HL-60 (cell line): Measurements from ENCODE around the gene XPNPEP2.

Source experiments
- DNase-seq, 2 experiments: peaks; one replicate each; pipeline ENCODE4 v3.0.0-alpha.2; 2010 to 2020; ENCODE audit warnings: low read depth in 1 of 2, low spot score in 1 of 2
- H3K27ac ChIP-seq: fragments of 250-450 bp; sonication (Bioruptor Pico); replicated peaks from 2 replicates; pipeline ENCODE4 v1.5.1; 2020; ENCODE audit warnings: mild to moderate bottlenecking, moderate library complexity
- H3K27me3 ChIP-seq: fragments of 250-450 bp; sonication (Bioruptor Pico); 2 replicates; pipeline ENCODE4 v1.5.1; 2021; ENCODE audit warnings: mild to moderate bottlenecking, moderate library complexity; ENCODE audit not compliant: insufficient read depth, poor library complexity, severe bottlenecking
- H3K4me3 ChIP-seq: replicated peaks from 2 replicates; pipeline ENCODE4 v1.5.1; 2011; ENCODE audit warnings: mild to moderate bottlenecking, control low read depth, low read length; ENCODE audit not compliant: insufficient read depth
- CTCF ChIP-seq: IDR thresholded peaks from one replicate; pipeline ENCODE4 v1.5.1; 2011; ENCODE audit warnings: low read length, control low read depth, inconsistent platforms; ENCODE audit not compliant: insufficient read depth
- GABPA ChIP-seq: IDR thresholded peaks from 2 replicates; pipeline ENCODE4 v1.6.1; 2012; ENCODE audit warnings: low read depth
- POLR2AphosphoS5 ChIP-seq: IDR thresholded peaks from 2 replicates; pipeline ENCODE4 v1.6.1; 2012; ENCODE audit warnings: low read depth
- REST ChIP-seq: IDR thresholded peaks from 2 replicates; pipeline ENCODE4 v1.6.1; 2012; ENCODE audit warnings: low read depth; ENCODE audit not compliant: insufficient replicate concordance
- SPI1 ChIP-seq: IDR thresholded peaks from 2 replicates; pipeline ENCODE4 v1.6.1; 2012; ENCODE audit warnings: low read depth, mild to moderate bottlenecking, borderline replicate concordance

The XPNPEP2 gene

GRCh38 chrX:129733335-129733734 is 5.4 kb upstream of the XPNPEP2 start:
- DNase-seq: no peak
- Histone ChIP-seq H3K4me3 (no peak overlapping the region), H3K27ac (no peak overlapping the region), H3K27me3 (no peaks in the 10 kb centered on the region)
- TF ChIP-seq REST: no peak
- TF ChIP-seq SPI1: no peak
- TF ChIP-seq GABPA: no peak
- no peak for TF ChIP-seq CTCF
- TF ChIP-seq POLR2AphosphoS5: no peak

GRCh38 chrX:129736491-129736890 is 2.3 kb upstream of the XPNPEP2 start:
- no peak overlapping the region for H3K27ac ChIP-seq
- DNase-seq: no peak
- no peak for TF ChIP-seq CTCF
- TF ChIP-seq SPI1: no peak
- no peak for TF ChIP-seq GABPA
- no peak for TF ChIP-seq POLR2AphosphoS5
- no peak for TF ChIP-seq REST
- H3K4me3 ChIP-seq: no peak overlapping the region
- H3K27me3 ChIP-seq: no peaks in the 10 kb centered on the region

- DNase-seq: no peak
- Histone ChIP-seq H3K4me3 (no peak overlapping the region), H3K27me3 (no peaks in the 10 kb centered on the region), H3K27ac (no peak overlapping the region)
- no peak for TF ChIP-seq CTCF
- no peak for TF ChIP-seq POLR2AphosphoS5
- no peak for TF ChIP-seq REST
- TF ChIP-seq SPI1: no peak
These were observed 863 bp upstream of the XPNPEP2 start for GRCh38 chrX:129737916-129738315.
